ENCODE data around the gene NLGN1. TPM values are rescaled to one million over a fixed set of nuclear protein-coding genes. Genes with fewer than 3 reads are reported as not detected.
"Not testable (repeated sequence)": the region's sequence is repeated elsewhere in the genome, so short reads cannot be mapped to it uniquely, and the experiment has no call there.

NLGN1 gene
- 10 to 100 TPM in 1 of 2 donors, under 1 TPM in 1; 0.36 to 11.7 TPM for total RNA-seq

GRCh38 chr3:173397161-173398110 lies at the start of gene NLGN1:
NLGN1 (plus strand) TSS chr3:173397744.
- H3K4me3 ChIP-seq, result peak within 1 kb of the TSS; percentile 54 to 73
- no peaks in the 10 kb centered on the region for H3K27me3 ChIP-seq (replicated peaks; ENCODE audit: insufficient read depth)
- WGBS, result under 1% methylated on average over 70 of the region's 70 CpGs
- peak within 1 kb of the TSS; percentile 73 to 90 for H3K27ac ChIP-seq
- TF ChIP-seq, protein P1, sequence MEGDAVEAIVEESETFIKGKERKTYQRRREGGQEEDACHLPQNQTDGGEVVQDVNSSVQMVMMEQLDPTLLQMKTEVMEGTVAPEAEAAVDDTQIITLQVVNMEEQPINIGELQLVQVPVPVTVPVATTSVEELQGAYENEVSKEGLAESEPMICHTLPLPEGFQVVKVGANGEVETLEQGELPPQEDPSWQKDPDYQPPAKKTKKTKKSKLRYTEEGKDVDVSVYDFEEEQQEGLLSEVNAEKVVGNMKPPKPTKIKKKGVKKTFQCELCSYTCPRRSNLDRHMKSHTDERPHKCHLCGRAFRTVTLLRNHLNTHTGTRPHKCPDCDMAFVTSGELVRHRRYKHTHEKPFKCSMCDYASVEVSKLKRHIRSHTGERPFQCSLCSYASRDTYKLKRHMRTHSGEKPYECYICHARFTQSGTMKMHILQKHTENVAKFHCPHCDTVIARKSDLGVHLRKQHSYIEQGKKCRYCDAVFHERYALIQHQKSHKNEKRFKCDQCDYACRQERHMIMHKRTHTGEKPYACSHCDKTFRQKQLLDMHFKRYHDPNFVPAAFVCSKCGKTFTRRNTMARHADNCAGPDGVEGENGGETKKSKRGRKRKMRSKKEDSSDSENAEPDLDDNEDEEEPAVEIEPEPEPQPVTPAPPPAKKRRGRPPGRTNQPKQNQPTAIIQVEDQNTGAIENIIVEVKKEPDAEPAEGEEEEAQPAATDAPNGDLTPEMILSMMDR (IDR thresholded peaks at IDR 0.05), result peak in 1 of 4 experiments; percentile 22
- TF ChIP-seq POLR2A (IDR thresholded peaks at IDR 0.05) (no peak), POLR2AphosphoS5 (IDR thresholded peaks at IDR 0.05) (no peak)
- H3K36me3 ChIP-seq, result no peaks in the 10 kb centered on the region
- intact Hi-C loops (cut with DNase I), result no loop called here
- H3K9me3 ChIP-seq, result no peaks in the 10 kb centered on the region
- no peaks in the 10 kb centered on the region for H3K4me1 ChIP-seq (replicated peaks)
- peak; percentile 66 for DNase-seq (ENCODE audit: low spot score)

- Histone ChIP-seq H3K36me3 (no peaks in the 10 kb centered on the region), H3K4me1 (replicated peaks) (no peaks in the 10 kb centered on the region), H3K27ac (no peak overlapping the region), H3K4me3 (no peak overlapping the region), H3K9me3 (no peaks in the 10 kb centered on the region), H3K27me3 (replicated peaks; ENCODE audit: insufficient read depth) (no peaks in the 10 kb centered on the region)
- DNase-seq (ENCODE audit: low spot score), result no peak
- intact Hi-C loops (cut with DNase I), result no loop called here
- TF ChIP-seq POLR2AphosphoS5 (IDR thresholded peaks at IDR 0.05), result no peak
- TF ChIP-seq POLR2A (IDR thresholded peaks at IDR 0.05), result no peak
- TF ChIP-seq, protein P1 (IDR thresholded peaks at IDR 0.05), result no peak
These were observed 45.7 kb upstream of the NLGN1 start for GRCh38 chr3:173351886-173352285.

DNA sequence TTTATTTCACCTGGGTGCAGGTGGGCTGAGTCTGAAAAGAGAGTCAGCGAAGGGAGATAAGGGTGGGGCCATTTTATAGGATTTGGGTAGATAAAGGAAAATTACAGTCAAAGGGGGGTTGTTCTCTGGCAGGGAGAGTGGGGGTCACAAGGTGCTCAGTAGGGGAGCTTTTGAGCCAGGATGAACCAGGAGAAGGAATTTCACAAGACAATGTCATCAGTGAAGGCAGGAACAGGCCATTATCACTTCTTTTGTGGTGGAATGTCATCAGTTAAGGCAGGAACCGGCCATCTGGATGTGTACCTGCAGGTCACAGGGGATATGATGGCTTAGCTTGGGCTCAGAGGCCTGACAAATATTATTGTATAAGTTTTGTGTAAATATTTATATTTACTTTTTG lies 44.4 kb upstream of the NLGN1 start:
- intact Hi-C loops (cut with DNase I); DNase-seq (ENCODE audit: low spot score); H3K27ac ChIP-seq; H3K27me3 ChIP-seq (replicated peaks; ENCODE audit: insufficient read depth); H3K4me1 ChIP-seq (replicated peaks); H3K36me3 ChIP-seq; H3K9me3 ChIP-seq; H3K4me3 ChIP-seq: not testable (repeated sequence)
- 51% methylated on average over 2 of the region's 2 CpGs for WGBS

- TF ChIP-seq POLR2AphosphoS5 (IDR thresholded peaks at IDR 0.05), result no peak
- TF ChIP-seq, protein P1 (IDR thresholded peaks at IDR 0.05), result no peak
- WGBS, result 74% methylated on average over 5 of the region's 5 CpGs
These were observed 43.4 kb upstream of the NLGN1 start for GRCh38 chr3:173354124-173354523.

DNA sequence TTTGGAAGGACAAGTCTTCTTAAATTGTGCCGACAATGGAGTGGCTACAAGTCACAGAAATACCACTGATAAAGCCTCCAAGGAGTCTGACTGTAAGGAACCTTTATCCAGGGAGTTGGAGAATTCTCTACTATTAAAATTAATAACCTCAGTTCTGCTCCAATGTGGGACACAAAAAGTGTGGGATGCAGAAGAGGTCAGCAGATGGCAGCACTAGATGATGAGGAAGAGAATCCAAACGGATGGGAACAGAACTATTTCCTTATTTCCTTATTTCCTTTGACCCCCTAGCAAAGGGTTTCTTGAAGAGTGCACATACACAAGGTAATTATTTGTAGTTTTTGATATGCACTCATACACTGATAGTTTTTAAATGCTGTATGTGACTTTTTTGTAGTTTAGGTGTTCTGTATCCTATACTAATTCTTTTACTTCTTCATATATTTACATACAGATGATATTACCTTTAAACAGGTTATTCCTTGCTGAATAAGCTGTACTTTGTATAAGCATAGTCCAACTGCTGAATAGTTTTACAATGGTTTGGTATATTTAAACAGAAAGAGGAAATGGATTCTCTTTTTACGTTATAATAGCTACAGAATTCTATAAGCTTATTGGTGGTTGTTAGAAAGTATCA lies 25.6 kb upstream of the NLGN1 start:
- Histone ChIP-seq H3K4me3 (no peak overlapping the region), H3K27me3 (replicated peaks; ENCODE audit: insufficient read depth) (no peaks in the 10 kb centered on the region), H3K27ac (no peak overlapping the region), H3K9me3 (no peaks in the 10 kb centered on the region), H3K36me3 (no peaks in the 10 kb centered on the region), H3K4me1 (replicated peaks) (no peaks in the 10 kb centered on the region)
- TF ChIP-seq POLR2A (IDR thresholded peaks at IDR 0.05) (no peak), POLR2AphosphoS5 (IDR thresholded peaks at IDR 0.05) (no peak)
- TF ChIP-seq, protein P1 (IDR thresholded peaks at IDR 0.05), result peak in 3 of 4 experiments; percentile 44 to 57 (median 55)
- intact Hi-C loops (cut with DNase I), result loop anchor here (5.0 kb wide), 1 partner anchor 180 kb away; no protein-coding TSS in a partner anchor
- WGBS, result 48% methylated on average over 3 of the region's 3 CpGs
- DNase-seq (ENCODE audit: low spot score), result peak; percentile 5

More at GRCh38 chr3:173354124-173354523, 43.4 kb upstream of the NLGN1 start:
- intact Hi-C loops (cut with DNase I), result no loop called here
- Histone ChIP-seq H3K27me3 (replicated peaks; ENCODE audit: insufficient read depth) (no peaks in the 10 kb centered on the region), H3K4me3 (no peak overlapping the region), H3K4me1 (replicated peaks) (no peaks in the 10 kb centered on the region), H3K9me3 (no peaks in the 10 kb centered on the region), H3K27ac (no peak overlapping the region), H3K36me3 (no peaks in the 10 kb centered on the region)
- no peak for DNase-seq (ENCODE audit: low spot score)
